ENCODE measurements around the gene PCDHGA7. TPM values are rescaled to one million over a fixed set of nuclear protein-coding genes. Genes with fewer than 3 reads are reported as not detected.

The PCDHGA7 gene
- total RNA-seq, 2 donors from 2014 or later, result 0.40 to 1.9 TPM

GRCh38 chr5:141398608-141399007 lies 16.1 kb downstream of the PCDHGA7 start:
- Mint-ChIP-seq H3K27me3 (ENCODE audit: insufficient read depth) (peaks cover 4% of the 10 kb centered on the region), H3K4me3 (peak overlapping the region; percentile 64), H3K36me3 (ENCODE audit: low read depth) (peaks cover 51% of the 10 kb centered on the region), H3K9me3 (peaks cover 83% of the 10 kb centered on the region), H3K4me1 (no peaks in the 10 kb centered on the region), H3K27ac (no peak overlapping the region)
- no peaks in the 10 kb centered on the region for H3K27me3 ChIP-seq (ENCODE audit: control insufficient read depth, insufficient read depth, low read length, poor library complexity, severe bottlenecking)
- H3K4me1 ChIP-seq (ENCODE audit: control insufficient read depth, insufficient read depth, low read length), result no peaks in the 10 kb centered on the region
- peak overlapping the region; percentile 0 for H3K4me3 ChIP-seq (ENCODE audit: low read length)
- no peak overlapping the region for H3K9ac ChIP-seq (ENCODE audit: extremely low read depth, low read length, poor library complexity, severe bottlenecking)
- H3K27ac ChIP-seq (ENCODE audit: low read depth, low read length), result no peak overlapping the region
- no peaks in the 10 kb centered on the region for H3K36me3 ChIP-seq (ENCODE audit: control insufficient read depth, insufficient read depth, low read length)
- WGBS, 2 experiments (ENCODE audit: insufficient coverage in 1 of 2, insufficient read length in 1 of 2), result 95 to 96% methylated on average over 15 of the region's 15 CpGs
- H3K9me3 ChIP-seq (ENCODE audit: control insufficient read depth, low read length), result peaks cover 56% of the 10 kb centered on the region
- no peak for TF ChIP-seq CTCF (conservative IDR thresholded peaks at IDR 0.05)
- no peak for DNase-seq

GRCh38 chr5:141399555-141400258 lies 17.2 kb downstream of the PCDHGA7 start:
- Mint-ChIP-seq H3K4me3 (no peak overlapping the region), H3K36me3 (ENCODE audit: low read depth) (peaks cover 52% of the 10 kb centered on the region), H3K4me1 (no peaks in the 10 kb centered on the region), H3K9me3 (peaks cover 84% of the 10 kb centered on the region), H3K27ac (no peak overlapping the region), H3K27me3 (ENCODE audit: insufficient read depth) (peaks cover 4% of the 10 kb centered on the region)
- 96 to 98% methylated on average over 57 to 61 of the region's 61 CpGs for WGBS, 2 experiments (ENCODE audit: insufficient coverage in 1 of 2, insufficient read length in 1 of 2)
- H3K4me1 ChIP-seq (ENCODE audit: control insufficient read depth, insufficient read depth, low read length), result no peaks in the 10 kb centered on the region
- DNase-seq, result no peak
- H3K36me3 ChIP-seq (ENCODE audit: control insufficient read depth, insufficient read depth, low read length), result no peaks in the 10 kb centered on the region
- no peak overlapping the region for H3K9ac ChIP-seq (ENCODE audit: extremely low read depth, low read length, poor library complexity, severe bottlenecking)
- H3K27ac ChIP-seq (ENCODE audit: low read depth, low read length), result no peak overlapping the region
- H3K4me3 ChIP-seq (ENCODE audit: low read length), result no peak overlapping the region
- H3K27me3 ChIP-seq (ENCODE audit: control insufficient read depth, insufficient read depth, low read length, poor library complexity, severe bottlenecking), result no peaks in the 10 kb centered on the region
- peaks cover 57% of the 10 kb centered on the region for H3K9me3 ChIP-seq (ENCODE audit: control insufficient read depth, low read length)
- TF ChIP-seq CTCF (conservative IDR thresholded peaks at IDR 0.05), result no peak

- peaks cover 4% of the 10 kb centered on the region for H3K27me3 Mint-ChIP-seq (ENCODE audit: insufficient read depth)
- peaks cover 50% of the 10 kb centered on the region for H3K9me3 ChIP-seq (ENCODE audit: control insufficient read depth, low read length)
- no peaks in the 10 kb centered on the region for H3K27me3 ChIP-seq (ENCODE audit: control insufficient read depth, insufficient read depth, low read length, poor library complexity, severe bottlenecking)
- no peak for TF ChIP-seq CTCF (conservative IDR thresholded peaks at IDR 0.05)
- H3K4me1 ChIP-seq (ENCODE audit: control insufficient read depth, insufficient read depth, low read length), result no peaks in the 10 kb centered on the region
- no peaks in the 10 kb centered on the region for H3K4me1 Mint-ChIP-seq
- no peak within 1 kb of the TSS for H3K4me3 ChIP-seq (ENCODE audit: low read length)
- H3K36me3 Mint-ChIP-seq (ENCODE audit: low read depth), result peaks cover 46% of the 10 kb centered on the region
- peak; percentile 46 for DNase-seq
- no peak within 1 kb of the TSS for H3K9ac ChIP-seq (ENCODE audit: extremely low read depth, low read length, poor library complexity, severe bottlenecking)
- no peak within 1 kb of the TSS for H3K27ac ChIP-seq (ENCODE audit: low read depth, low read length)
- H3K27ac Mint-ChIP-seq, result no peak within 1 kb of the TSS
- no peak within 1 kb of the TSS for H3K4me3 Mint-ChIP-seq
- peaks cover 65% of the 10 kb centered on the region for H3K9me3 Mint-ChIP-seq
- H3K36me3 ChIP-seq (ENCODE audit: control insufficient read depth, insufficient read depth, low read length), result no peaks in the 10 kb centered on the region
- 93 to 95% methylated on average over 25 to 27 of the region's 27 CpGs for WGBS, 2 experiments (ENCODE audit: insufficient coverage in 1 of 2, insufficient read length in 1 of 2)
Measured at GRCh38 chr5:141402553-141403243, 20.2 kb downstream of the PCDHGA7 start, which contains the start of gene PCDHGA9. TSS of gene PCDHGA9 (plus strand) at chr5:141402778. CDS start at chr5:141402953, 175 bp downstream.
